Measurements from ENCODE around the gene CAMKK1. TPM values are rescaled to one million over a fixed set of nuclear protein-coding genes. Genes with fewer than 3 reads are reported as not detected.

CAMKK1 gene
- polyA plus RNA-seq, 1 donor (not counting 4 experiments of a cell fraction or from before 2014, with no cell fraction given), result 2.5 TPM

- H3K9ac ChIP-seq (ENCODE audit: control insufficient read depth, extremely low read depth, insufficient read depth, low read length), result no peak overlapping the region
- no peaks in the 10 kb centered on the region for H3K9me1 ChIP-seq (ENCODE audit: control insufficient read depth, extremely low read depth, insufficient read depth, low read length)
- TF ChIP-seq EZH2 (IDR thresholded peaks at IDR 0.05; ENCODE audit: low read length), result no peak
- TF ChIP-seq CTCF (optimal IDR thresholded peaks at IDR 0.05 in 1 of 3, IDR thresholded peaks at IDR 0.05 in 1 of 3, conservative IDR thresholded peaks at IDR 0.05 in 1 of 3; ENCODE audit: extremely low read depth in 1 of 3, insufficient read depth in 2 of 3, low read length in 3 of 3), result no peak
- no peak overlapping the region for H2AFZ ChIP-seq (ENCODE audit: control insufficient read depth, low read length)
- H3K36me3 ChIP-seq (ENCODE audit: control insufficient read depth in 2 of 2, extremely low read depth in 1 of 2, insufficient read depth in 2 of 2, low read length in 2 of 2), result no peaks in the 10 kb centered on the region
- no peak overlapping the region for H3K27ac ChIP-seq (ENCODE audit: control insufficient read depth, insufficient read depth, low read length)
- no peaks in the 10 kb centered on the region for H3K9me3 ChIP-seq (ENCODE audit: control insufficient read depth, low read depth, low read length)
- no peak overlapping the region for H3K4me2 ChIP-seq (ENCODE audit: control insufficient read depth, extremely low read depth, insufficient read depth, low read depth, low read length)
- no peaks in the 10 kb centered on the region for H3K4me1 ChIP-seq (ENCODE audit: control insufficient read depth, extremely low read depth, insufficient read depth, low read length)
- no peaks in the 10 kb centered on the region for H3K27me3 ChIP-seq (ENCODE audit: control insufficient read depth, extremely low read depth, insufficient read depth, low read length)
- H4K20me1 ChIP-seq (ENCODE audit: control insufficient read depth, extremely low read depth, insufficient read depth, low read length), result no peaks in the 10 kb centered on the region
- DNase-seq (ENCODE audit: low read depth, low spot score), result no peak
- dilution Hi-C loops (cut with MboI; ENCODE audit: extremely low pct_ligation_motif_present, low sequenced_read_pairs), result no loop called here
- H3K4me3 ChIP-seq (ENCODE audit: control insufficient read depth in 2 of 3, extremely low read depth in 1 of 3, insufficient read depth in 2 of 3, low read depth in 1 of 3, low read length in 3 of 3), result no peak overlapping the region
- no peak for FAIRE-seq
- no peaks in the 10 kb centered on the region for H3K79me2 ChIP-seq (ENCODE audit: control insufficient read depth, insufficient read depth, low read length)
Observed at GRCh38 chr17:3900646-3901045, 7.8 kb upstream of the CAMKK1 start.

- TF ChIP-seq EZH2 (IDR thresholded peaks at IDR 0.05; ENCODE audit: low read length) (no peak), CTCF (optimal IDR thresholded peaks at IDR 0.05 in 1 of 3, IDR thresholded peaks at IDR 0.05 in 1 of 3, conservative IDR thresholded peaks at IDR 0.05 in 1 of 3; ENCODE audit: extremely low read depth in 1 of 3, insufficient read depth in 2 of 3, low read length in 3 of 3) (no peak)
- no peak overlapping the region for H2AFZ ChIP-seq (ENCODE audit: control insufficient read depth, low read length)
- H3K9me1 ChIP-seq (ENCODE audit: control insufficient read depth, extremely low read depth, insufficient read depth, low read length), result no peaks in the 10 kb centered on the region
- dilution Hi-C loops (cut with MboI; ENCODE audit: extremely low pct_ligation_motif_present, low sequenced_read_pairs), result no loop called here
- H3K27ac ChIP-seq (ENCODE audit: control insufficient read depth, insufficient read depth, low read length), result no peak overlapping the region
- DNase-seq (ENCODE audit: low read depth, low spot score) (no peak), FAIRE-seq (no peak)
- no peaks in the 10 kb centered on the region for H3K79me2 ChIP-seq (ENCODE audit: control insufficient read depth, insufficient read depth, low read length)
- H3K27me3 ChIP-seq (ENCODE audit: control insufficient read depth, extremely low read depth, insufficient read depth, low read length), result no peaks in the 10 kb centered on the region
- peaks cover 8% of the 10 kb centered on the region for H3K4me1 ChIP-seq (ENCODE audit: control insufficient read depth, extremely low read depth, insufficient read depth, low read length)
- no peaks in the 10 kb centered on the region for H3K9me3 ChIP-seq (ENCODE audit: control insufficient read depth, low read depth, low read length)
- H3K9ac ChIP-seq (ENCODE audit: control insufficient read depth, extremely low read depth, insufficient read depth, low read length), result no peak overlapping the region
- no peaks in the 10 kb centered on the region for H3K36me3 ChIP-seq (ENCODE audit: control insufficient read depth in 2 of 2, extremely low read depth in 1 of 2, insufficient read depth in 2 of 2, low read length in 2 of 2)
- no peak overlapping the region for H3K4me2 ChIP-seq (ENCODE audit: control insufficient read depth, extremely low read depth, insufficient read depth, low read depth, low read length)
- H4K20me1 ChIP-seq (ENCODE audit: control insufficient read depth, extremely low read depth, insufficient read depth, low read length), result no peaks in the 10 kb centered on the region
- H3K4me3 ChIP-seq (ENCODE audit: control insufficient read depth in 2 of 3, extremely low read depth in 1 of 3, insufficient read depth in 2 of 3, low read depth in 1 of 3, low read length in 3 of 3), result no peak overlapping the region
Observed at GRCh38 chr17:3897731-3898130, 4.9 kb upstream of the CAMKK1 start.

Data from keratinocyte (primary cell).